Erythroblast (primary cell): ENCODE data around the gene TMEM229B.

ENCODE experiments used
- GATA1 ChIP-seq: IDR thresholded peaks from 2 replicates; pipeline ENCODE4 v1.6.1; 2011; ENCODE audit warnings: low read depth, mild to moderate bottlenecking, control low read depth, low read length, moderate library complexity
- POLR2A ChIP-seq: IDR thresholded peaks from 2 replicates; pipeline ENCODE4 v1.6.1; 2011; ENCODE audit warnings: mild to moderate bottlenecking, low read length

GRCh38 chr14:67503331-67503730, 14.8 kb upstream of the TMEM229B start:
- no peak for TF ChIP-seq POLR2A
- no peak for TF ChIP-seq GATA1
